Measurements from ENCODE around the gene MRPS15.
"Not testable (repeated sequence)": the region's sequence is repeated elsewhere in the genome, so short reads cannot be mapped to it uniquely, and the experiment has no call there.

- not testable (repeated sequence) for TF ChIP-seq CTCF (IDR thresholded peaks at IDR 0.05; ENCODE audit: borderline replicate concordance, extremely low read depth, low read length, poor library complexity, severe bottlenecking); EZH2 (IDR thresholded peaks at IDR 0.05; ENCODE audit: borderline replicate concordance, low read depth, low read length, severe bottlenecking)
Observed at GRCh38 chr1:36487336-36487725, 23.1 kb upstream of the MRPS15 start.

All from DND-41 (cell line).